ENCODE results near the gene DNAJC1. TPM values are rescaled to one million over a fixed set of nuclear protein-coding genes. Genes with fewer than 3 reads are reported as not detected.
A peak's percentile ranks its signal among the peaks of the same experiment; 100 is the strongest.

Gene DNAJC1
- total and polyA plus RNA-seq, 2 of the 8 experiments (the other 6 are each of a cell fraction or from before 2014, with no cell fraction given): 6.8 to 14.8 TPM

- no peak overlapping the region for H3K4ac ChIP-seq (replicated peaks; ENCODE audit: insufficient read length, low read depth, low read length)
- H3K23ac ChIP-seq (ENCODE audit: insufficient read length): no peak overlapping the region
- H3K36me3 ChIP-seq (ENCODE audit: control insufficient read depth in 2 of 4, insufficient read depth in 4 of 4, low read length in 3 of 4): no peaks in the 10 kb centered on the region
- H3K9me3 ChIP-seq (ENCODE audit: insufficient read depth in 2 of 2, low read depth in 1 of 2, low read length in 1 of 2): peaks cover 3 to 7% of the 10 kb centered on the region in 2 experiments; a peak in 2 of 4 replicates
- H3K4me2 ChIP-seq (ENCODE audit: insufficient read depth in 1 of 2, low read depth in 2 of 2, low read length in 2 of 2): no peak overlapping the region
- H4K91ac ChIP-seq (replicated peaks; ENCODE audit: insufficient read length, low read length): no peak overlapping the region
- H2BK120ac ChIP-seq (replicated peaks; ENCODE audit: low read depth, low read length): no peak overlapping the region
- no peaks in the 10 kb centered on the region for H3K27me3 ChIP-seq (replicated peaks in 1 of 4; ENCODE audit: control insufficient read depth in 3 of 4, extremely low read depth in 1 of 4, insufficient read depth in 3 of 4, low read length in 3 of 4)
- no peak overlapping the region for H3K14ac ChIP-seq (ENCODE audit: insufficient read length)
- H4K20me1 ChIP-seq (replicated peaks in 1 of 2; ENCODE audit: control insufficient read depth in 1 of 2, insufficient read depth in 2 of 2, low read length in 2 of 2): no peaks in the 10 kb centered on the region
- H3K56ac ChIP-seq (replicated peaks; ENCODE audit: insufficient read length, low read depth, low read length): no peak overlapping the region
- no peaks in the 10 kb centered on the region for H3K23me2 ChIP-seq (ENCODE audit: low read depth, low read length)
- peaks cover 2 to 5% (median 3%) of the 10 kb centered on the region in 4 experiments; a peak in 6 of 7 replicates for H3K4me1 ChIP-seq (replicated peaks in 1 of 4; ENCODE audit: control insufficient read depth in 3 of 4, insufficient read depth in 4 of 4, low read length in 3 of 4)
- H2AFZ ChIP-seq (ENCODE audit: low read length): no peak overlapping the region
- no peak overlapping the region for H2BK5ac ChIP-seq (ENCODE audit: low read depth, low read length)
- H2BK20ac ChIP-seq (ENCODE audit: low read length): no peak overlapping the region
- no peak overlapping the region for H3K9ac ChIP-seq (replicated peaks in 1 of 4; ENCODE audit: extremely low read depth in 1 of 4, low read depth in 3 of 4, low read length in 3 of 4)
- ChIA-PET CTCF (ENCODE audit: partially characterized antibody) (no interaction called here), POLR2A (ENCODE audit: partially characterized antibody) (no interaction called here)
- H3K4me3 ChIP-seq (ENCODE audit: extremely low read depth in 1 of 4, insufficient read depth in 2 of 4, low read depth in 3 of 4, low read length in 4 of 4): no peak overlapping the region
- H2BK15ac ChIP-seq (ENCODE audit: low read length): no peak overlapping the region
- no peak overlapping the region for H4K5ac ChIP-seq (ENCODE audit: insufficient read length, low read depth, low read length)
- DNase-seq (ENCODE audit: low read depth in 1 of 2, low spot score in 2 of 2) (no peak), FAIRE-seq (no peak)
- TF ChIP-seq KDM1A (IDR thresholded peaks at IDR 0.05; ENCODE audit: borderline replicate concordance, low read length) (0 out of 2 replicates have a peak, but pooled peaks have one; percentile 47), SP4 (IDR thresholded peaks at IDR 0.05; ENCODE audit: low read length) (no peak), SAP30 (IDR thresholded peaks at IDR 0.05; ENCODE audit: insufficient read depth, insufficient replicate concordance, low read length) (no peak)
- WGBS, 2 experiments (ENCODE audit: extremely low coverage in 1 of 2, insufficient coverage in 1 of 2, insufficient read length in 1 of 2, insufficient replicate concordance in 2 of 2, low coverage in 1 of 2, low lambda C conversion rate in 2 of 2, missing lambda C conversion rate in 1 of 2): 100% methylated on average over 1 of the region's 1 CpG; no CpG with 5 or more reads in 1 of the 2 experiments
- H3K18ac ChIP-seq (ENCODE audit: extremely low read depth, low read length): no peak overlapping the region
- no peak overlapping the region for H3K27ac ChIP-seq (ENCODE audit: low read depth, low read length)
- no peak overlapping the region for H4K8ac ChIP-seq (ENCODE audit: extremely low read depth, insufficient read depth, low read length)
- no peak overlapping the region for H2AK5ac ChIP-seq (ENCODE audit: low read depth, low read length)
- no peak overlapping the region for H2BK12ac ChIP-seq (ENCODE audit: low read depth, low read length)
- H3K79me2 ChIP-seq (ENCODE audit: control insufficient read depth in 1 of 2, insufficient read depth in 2 of 2, low read length in 2 of 2): no peaks in the 10 kb centered on the region
- no peaks in the 10 kb centered on the region for H3K79me1 ChIP-seq (ENCODE audit: low read depth, low read length)
Measured at GRCh38 chr10:22047812-22048211, 44.3 kb upstream of the DNAJC1 start.
